ENCODE measurements around the gene MPPED2.

The MPPED2 gene

DNA sequence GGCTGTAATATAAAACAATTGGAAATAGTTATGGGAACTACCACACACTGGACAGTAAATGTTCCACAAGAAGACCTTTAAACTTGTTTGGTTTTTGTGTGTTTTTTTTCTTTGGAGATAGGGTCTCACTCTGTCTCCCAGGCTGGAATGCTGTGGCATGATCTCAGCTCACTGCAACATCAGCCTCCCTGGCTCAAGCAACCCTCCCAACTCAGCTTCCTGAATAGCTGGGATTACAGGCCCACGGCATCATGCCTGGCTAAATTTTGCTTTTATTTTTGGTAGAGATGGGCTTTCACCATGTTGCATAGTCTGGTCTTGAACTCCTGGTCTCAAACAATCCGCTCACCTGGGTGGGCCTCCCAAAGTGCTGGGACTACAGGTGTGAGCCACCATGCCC is 121.0 kb downstream of the MPPED2 start:
- intact Hi-C loops (cut with DNase I): no loop called here
- DNase-seq: no peak

DNA sequence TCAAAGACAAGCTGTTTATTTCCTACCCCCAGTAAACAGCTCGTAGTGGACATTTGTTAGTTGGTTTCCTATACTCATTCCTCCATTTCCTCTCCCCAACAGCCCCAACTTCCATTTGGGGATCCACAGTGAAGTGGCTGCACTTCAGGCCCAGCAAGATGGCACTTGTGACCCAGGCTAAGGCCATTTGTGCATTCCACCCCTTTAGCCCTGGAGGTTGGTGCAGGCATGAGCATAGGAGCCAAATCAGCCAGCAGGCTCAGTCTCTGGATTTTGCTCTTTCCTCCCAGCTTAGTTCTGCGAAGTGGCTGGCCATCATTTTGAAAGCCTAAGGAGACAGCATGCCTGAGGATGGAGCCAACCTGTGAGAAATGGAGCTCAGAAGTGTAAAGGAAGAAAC is 122.9 kb downstream of the MPPED2 start:
- DNase-seq: no peak
- intact Hi-C loops (cut with DNase I): no loop called here

DNA sequence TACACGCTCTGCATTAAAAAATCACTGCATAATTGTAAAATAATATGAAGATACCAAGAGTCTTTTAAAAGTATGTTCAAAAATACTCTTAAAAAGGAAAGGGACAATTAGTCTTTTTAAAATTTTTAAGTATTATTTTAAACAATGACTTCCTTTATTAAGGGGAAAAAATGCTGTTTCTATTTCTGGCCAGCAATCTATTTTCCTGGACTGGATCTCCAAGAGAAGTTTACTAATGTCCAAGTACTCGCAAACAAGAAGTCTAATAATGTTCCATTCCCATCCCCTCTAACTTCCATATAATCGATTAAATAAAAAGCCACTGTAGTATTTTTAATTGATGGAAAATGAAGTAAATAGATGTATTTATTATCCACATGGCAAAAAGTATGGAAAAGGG is 123.7 kb downstream of the MPPED2 start:
- intact Hi-C loops (cut with DNase I): no loop called here
- no peak for DNase-seq

DNA sequence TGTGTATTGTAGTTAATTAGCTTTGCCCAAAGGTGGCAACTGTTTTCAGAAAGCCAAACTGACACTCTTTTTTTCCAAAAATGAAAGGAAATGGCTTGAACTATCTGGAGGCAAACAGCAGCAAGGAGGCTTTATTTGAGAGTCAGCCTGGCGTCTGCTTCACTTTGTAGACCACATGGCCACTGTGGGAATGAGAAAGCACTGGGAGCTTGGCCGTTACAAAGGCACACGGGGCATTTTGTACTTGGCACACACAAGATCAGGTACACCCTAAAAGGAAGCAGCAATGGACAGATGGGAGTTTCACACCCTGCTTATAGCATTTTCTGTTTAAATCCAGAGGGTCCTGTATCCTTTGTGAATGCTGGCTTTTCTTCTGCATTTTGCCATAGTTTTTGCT is 126.3 kb downstream of the MPPED2 start:
- intact Hi-C loops (cut with DNase I): no loop called here
- DNase-seq: peak in 2 of 42 donors; percentile 8 to 14

DNA sequence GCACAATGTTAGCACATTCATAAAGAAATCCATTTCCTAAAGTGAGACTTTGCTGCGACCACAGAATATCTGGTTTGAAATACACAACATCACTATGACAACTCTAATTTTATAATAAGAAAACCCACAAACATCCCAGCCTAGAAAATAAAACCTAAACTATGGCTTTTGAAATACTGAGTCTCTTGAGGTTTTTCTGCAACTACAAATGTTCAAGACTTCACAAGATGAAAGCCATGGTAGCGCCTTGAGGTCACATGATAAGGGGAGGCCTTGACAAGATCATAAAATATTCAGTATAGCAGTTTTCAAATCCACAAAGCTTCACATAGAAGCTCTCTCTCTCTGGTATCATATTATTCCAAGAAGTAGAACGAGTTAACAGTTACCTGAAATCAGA is 126.8 kb downstream of the MPPED2 start:
- intact Hi-C loops (cut with DNase I): no loop called here
- no peak for DNase-seq

DNA sequence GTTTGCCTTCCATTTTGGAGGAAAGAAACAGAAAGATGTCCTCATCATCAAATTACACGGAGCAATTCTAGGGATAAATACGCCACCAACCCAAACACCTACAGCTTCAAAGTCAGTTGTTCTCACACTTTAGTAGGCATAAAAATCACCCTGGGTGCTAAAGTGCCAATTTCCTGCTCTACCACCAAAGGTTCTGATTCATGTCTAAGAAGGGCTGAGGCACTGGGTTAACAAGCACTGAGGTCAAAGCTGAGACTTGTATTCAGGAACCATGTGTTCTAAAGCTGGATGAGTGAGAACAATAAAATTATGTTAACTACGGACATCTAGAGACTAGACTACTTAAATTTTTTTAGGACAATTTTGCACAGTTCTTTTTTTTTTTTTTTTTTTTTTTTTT is 127.6 kb downstream of the MPPED2 start:
- DNase-seq: no peak
- intact Hi-C loops (cut with DNase I): no loop called here

DNA sequence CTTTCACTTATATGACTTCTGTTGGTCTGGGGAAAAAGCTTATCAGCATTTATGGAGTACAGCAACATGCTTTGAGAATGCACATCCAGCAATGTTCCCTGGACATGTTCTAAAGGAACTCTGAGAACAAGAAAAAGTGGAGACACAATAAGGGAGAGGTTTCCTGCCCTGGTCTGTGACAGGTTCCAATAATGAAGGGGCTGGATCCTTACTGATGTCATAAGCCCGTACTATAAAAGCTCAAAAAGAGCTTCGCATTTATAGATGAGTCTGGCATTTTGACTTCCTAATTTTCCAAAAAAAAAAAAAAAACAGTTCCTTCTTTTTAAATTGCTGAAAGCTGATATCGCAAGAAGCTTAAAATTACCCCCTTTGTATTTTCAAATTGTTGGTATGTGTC is 129.1 kb downstream of the MPPED2 start:
- intact Hi-C loops (cut with DNase I): no loop called here
- DNase-seq: no peak

DNA sequence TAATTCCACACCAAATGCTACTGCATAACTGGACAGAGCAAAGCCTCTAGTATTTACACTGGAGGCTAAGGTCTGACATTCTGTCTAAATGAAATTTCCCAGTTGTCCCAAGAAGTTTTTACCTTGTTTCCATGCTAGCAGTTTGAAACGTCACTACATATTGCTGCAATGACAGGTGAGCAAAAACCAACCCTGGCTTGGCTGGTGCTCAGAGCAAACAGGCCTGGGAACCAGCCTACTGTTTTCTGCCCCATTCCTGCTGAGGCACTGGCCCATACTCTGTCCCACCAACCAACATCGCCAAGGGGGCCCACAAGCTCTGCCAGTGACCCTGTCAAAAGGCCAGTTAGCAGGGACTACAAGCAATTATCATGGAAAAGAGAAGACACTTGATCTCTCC is 131.1 kb downstream of the MPPED2 start:
- DNase-seq: no peak
- intact Hi-C loops (cut with DNase I): no loop called here

DNA sequence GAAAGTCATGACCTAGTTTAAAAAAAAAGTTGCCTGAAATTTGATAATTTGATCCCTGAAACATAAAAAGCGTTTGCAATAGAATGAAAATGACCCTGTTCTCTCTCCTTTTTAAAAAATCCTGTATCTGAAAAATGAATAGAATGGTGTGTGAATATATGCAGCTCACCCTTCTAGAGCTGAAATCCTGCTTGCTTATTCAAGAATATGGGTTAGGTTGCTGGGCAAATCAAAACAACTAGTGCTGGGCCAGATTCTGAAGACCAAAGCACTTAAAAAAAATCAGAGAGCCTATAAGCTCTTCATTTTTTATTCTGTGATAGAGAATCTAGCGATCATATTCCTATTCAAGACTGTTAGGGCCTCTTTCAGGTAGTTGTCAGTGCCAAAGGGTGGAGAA is 131.6 kb downstream of the MPPED2 start:
- intact Hi-C loops (cut with DNase I): no loop called here
- DNase-seq: no peak

DNA sequence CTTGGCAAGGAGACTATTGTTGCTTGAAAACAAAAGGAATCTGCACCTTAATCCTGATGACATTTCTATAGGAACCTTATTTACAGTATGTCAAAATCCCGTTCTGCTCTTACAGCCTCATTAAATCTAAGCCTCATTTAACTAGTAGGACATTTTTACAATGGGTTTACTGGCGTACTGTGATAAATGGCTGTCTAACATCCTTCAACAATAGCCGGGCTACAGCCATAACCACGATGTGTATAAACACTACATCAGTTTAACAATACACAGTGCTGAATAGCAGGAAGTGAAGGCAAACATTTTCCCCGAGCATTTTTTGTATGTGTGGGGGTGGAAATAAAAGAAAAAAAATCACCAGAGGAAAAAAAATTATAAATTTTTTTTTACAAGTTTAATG is 132.0 kb downstream of the MPPED2 start:
- no peak for DNase-seq
- intact Hi-C loops (cut with DNase I): no loop called here

DNA sequence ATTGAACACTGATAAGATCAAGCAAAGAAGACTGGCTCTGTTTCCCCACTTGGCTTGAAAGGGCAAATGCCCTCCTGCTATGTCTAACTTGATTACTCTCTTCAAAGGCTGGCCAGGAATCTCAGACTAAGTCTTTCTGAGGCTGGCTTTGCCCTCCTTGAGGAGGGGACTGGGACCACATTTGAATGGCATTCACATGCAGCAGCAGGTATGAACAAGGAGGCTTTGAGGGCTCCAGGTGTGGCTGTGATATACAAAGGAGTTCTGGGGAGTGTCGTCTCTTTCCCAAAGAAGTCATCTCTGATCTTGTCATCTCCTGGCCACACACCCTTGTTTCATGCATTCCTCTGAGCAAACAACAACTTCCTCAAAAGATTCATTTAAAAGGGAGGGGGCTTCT is 132.4 kb downstream of the MPPED2 start:
- DNase-seq: no peak
- intact Hi-C loops (cut with DNase I): no loop called here

DNA sequence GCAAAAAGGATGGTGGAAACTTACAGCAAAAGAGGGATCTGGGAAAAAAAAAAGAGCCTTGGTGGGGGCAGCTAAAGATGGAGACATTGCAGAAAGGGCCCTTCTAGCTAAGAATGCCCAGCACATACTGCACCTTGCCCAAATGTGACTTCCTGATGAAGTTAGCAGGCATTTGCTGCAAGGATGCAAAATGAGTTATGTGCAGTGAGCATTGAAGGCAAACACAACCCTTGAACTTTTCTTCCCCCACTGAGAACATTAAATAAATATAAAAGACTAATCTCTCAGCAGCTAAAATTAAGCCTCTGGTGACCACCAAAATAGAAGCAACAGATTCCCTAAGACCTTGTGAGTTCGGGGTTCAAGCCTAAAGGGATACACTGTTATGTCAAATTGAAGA is 133.3 kb downstream of the MPPED2 start:
- intact Hi-C loops (cut with DNase I): no loop called here
- no peak for DNase-seq

DNA sequence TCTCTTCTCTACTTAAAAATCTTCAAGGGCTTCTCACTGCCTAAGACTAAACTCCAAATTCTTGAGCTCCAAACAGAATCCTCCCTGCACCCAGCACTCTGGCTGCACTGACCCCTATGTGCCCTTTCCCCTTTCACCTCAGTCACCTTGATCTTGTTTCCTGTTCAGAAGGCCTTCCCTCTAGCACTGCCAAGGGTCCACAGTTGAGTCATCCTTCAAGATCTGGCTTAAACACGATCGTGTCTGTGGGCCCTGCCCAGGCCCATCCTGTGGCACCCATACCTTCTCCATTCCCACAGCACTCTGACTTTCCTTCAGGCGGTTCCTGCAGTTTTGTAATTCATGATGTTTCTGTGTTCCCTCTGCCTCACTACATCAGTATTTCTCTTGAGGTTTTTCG is 134.0 kb downstream of the MPPED2 start:
- intact Hi-C loops (cut with DNase I): no loop called here
- DNase-seq: no peak

DNA sequence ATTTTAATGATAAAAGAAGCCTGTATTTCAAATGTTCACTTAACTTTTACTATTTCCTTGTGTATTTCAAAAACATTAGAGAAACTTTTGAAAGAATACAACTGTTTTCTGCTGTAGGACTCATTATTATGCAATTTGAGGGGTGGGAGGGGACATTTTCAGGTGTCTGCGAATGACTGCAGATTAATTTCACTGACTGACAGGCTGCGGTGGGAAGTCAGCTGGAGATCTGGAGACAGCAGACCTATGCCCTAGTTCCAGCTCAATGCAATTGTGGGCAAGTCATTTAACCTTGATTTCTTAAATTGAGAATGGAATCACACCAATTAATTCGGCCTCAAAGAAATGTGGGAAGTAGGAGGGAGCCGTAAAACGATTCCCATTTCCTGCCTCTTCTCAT is 134.5 kb downstream of the MPPED2 start:
- intact Hi-C loops (cut with DNase I): no loop called here
- DNase-seq: no peak

DNA sequence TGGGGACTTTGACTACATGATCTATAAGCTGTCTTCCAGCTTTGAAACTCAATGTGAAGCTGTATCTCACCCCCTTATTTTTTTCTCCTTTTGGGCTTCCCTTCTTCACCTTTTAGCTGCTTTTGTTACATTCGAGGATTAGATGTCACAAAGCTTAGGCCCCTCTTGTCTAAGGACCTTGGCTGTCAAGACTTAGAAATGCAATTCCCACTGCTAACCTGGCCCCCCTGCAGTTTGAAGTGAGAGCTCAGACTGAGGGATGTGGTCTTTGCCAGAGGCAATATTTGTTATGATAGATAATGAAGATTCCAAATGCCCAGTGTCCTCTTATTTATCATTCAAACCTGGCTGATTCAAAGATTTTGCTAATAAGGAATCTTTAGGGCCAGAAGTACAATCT is 135.0 kb downstream of the MPPED2 start:
- no peak for DNase-seq
- intact Hi-C loops (cut with DNase I): no loop called here

DNA sequence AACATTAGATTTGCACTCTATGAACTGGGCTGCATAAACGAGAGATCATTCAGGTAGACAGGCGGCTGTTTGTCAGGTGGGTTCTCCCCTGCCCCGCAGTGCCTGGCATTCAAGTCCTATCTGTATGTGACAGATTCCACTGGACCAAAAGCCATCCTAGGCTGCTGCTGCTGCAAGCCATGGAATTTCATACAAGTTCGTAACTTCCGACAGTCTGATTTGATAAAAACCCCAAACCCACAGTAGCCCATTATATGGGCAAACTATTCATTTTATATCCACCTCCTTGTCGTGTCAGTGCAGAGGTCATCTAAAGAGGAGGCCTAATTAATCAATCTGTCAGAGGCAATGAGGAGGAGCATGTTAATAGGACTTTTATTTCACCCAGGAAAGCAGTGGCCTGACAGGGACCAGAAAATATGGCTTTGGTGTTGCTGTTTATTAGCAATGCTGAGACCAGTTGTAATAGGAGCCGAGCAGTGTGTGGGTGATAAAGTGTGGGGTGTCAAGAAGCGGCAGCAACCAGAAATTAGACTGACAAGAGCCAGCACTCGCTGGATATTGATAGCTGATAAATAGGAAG is 139.0 kb downstream of the MPPED2 start:
- no peak for DNase-seq
- intact Hi-C loops (cut with DNase I): no loop called here

DNA sequence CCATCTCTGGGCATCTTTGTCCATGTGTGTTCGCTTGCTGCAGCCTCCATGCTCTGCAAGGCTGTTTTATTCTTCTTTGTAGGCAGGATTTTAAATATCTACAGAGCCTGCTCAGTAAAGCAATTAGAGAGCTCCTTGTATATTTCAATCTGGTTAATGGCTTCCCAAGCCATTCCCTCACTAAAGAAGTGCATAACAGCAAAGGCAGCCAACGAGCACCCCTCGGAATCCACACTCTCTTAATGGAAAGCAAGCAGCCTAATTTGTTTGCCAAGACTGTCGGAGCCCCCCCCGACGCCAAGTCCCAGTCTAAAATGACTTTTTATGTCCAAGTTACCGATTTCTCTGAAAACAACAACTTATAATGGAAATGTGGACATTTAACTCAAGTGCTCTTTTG is 139.6 kb downstream of the MPPED2 start:
- no peak for DNase-seq
- intact Hi-C loops (cut with DNase I): no loop called here

DNA sequence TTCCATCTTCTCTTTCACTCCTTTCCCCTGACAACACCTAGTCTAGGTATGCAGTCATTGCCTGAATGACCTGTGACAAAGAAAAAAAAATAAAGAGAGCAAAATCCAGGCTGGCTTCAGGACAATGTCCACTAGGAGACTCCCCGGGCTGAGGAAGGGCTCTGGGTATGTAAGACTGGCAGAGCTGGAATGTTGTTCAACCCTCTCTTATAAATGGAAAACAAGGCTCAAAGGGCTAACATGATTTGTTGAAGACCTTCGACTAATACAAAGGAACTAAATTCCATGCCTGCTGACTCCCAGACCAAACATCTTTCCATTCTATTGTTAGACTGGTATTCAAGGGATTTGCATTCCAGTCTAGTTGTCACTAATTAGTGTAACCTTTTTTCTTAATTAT is 141.1 kb downstream of the MPPED2 start:
- intact Hi-C loops (cut with DNase I): no loop called here
- no peak for DNase-seq

DNA sequence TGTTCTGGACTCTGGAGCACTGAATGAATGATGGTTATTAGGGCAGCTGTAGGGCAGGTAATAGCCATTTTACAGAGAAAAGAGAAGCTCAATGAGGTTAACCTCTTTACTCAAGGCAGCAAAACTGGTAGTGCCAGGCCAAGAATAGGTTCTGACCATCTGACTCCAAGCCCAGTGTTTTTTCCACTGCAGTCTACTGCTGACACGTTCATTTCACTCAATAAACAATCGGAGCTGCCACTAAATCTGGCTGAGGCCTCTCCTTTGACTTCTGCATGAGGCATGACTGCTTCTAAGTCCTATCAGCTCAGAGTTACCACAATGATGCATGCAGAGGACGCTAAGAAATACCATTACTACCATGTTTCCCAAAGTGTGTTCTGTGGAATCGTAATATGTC is 145.6 kb downstream of the MPPED2 start:
- intact Hi-C loops (cut with DNase I): no loop called here
- no peak for DNase-seq

DNA sequence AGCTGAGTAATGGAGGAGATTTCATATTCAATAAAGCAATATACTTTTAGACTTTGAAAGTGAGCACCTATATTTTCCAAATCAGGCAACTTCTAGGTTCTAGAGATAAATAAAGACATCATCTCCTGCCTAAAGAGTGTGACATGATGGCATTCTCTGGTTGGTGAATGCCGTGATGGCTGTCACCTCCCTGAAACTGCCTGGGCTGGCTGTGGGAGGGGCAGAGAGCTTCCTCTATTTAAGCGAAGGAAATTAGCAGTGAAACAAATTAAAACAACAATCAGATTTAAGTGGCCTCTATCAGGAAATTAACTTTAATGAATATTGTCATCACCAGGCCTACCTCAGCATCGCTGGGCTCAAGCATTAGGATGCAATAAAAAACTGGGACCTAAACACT is 149.4 kb downstream of the MPPED2 start:
- DNase-seq: no peak
- intact Hi-C loops (cut with DNase I): no loop called here

DNA sequence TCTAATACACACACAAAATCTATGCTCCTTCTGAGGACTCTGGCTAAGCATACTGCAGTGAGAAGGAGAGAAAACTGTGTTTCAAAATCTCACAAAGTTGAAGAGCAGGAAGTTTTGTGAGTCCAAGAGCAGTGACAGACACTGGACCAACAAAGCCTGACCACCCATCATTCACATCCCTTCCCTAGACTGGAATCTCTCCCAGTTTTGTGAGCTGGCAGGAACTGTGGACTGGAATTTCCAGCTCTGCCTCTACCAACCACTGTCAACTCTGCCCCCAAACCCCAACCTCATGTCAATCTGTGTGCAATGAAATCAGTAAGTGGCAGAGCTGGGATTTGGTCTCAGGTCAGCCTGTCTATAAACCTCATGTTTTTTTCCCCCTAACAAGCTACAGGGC is 150.7 kb downstream of the MPPED2 start:
- intact Hi-C loops (cut with DNase I): no loop called here

DNA sequence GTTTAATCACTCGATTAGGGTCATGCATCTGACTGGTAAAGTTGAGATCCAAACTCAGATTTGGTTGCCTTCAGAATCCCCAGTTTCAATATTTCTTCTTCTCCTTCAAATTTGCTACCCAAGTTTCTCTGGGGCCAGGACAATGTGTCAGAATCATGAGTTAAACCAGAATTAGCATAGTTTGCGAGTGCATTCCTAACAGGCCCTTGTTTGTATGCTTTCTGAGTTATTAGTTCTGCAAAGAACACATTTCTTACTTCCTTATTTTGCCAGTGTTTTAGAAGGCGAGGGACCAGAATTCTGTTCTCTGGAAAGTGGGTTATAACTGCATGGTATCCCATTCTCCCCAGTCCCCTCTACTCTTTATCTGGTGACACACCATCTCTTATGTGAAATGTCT is 151.3 kb downstream of the MPPED2 start:
- intact Hi-C loops (cut with DNase I): no loop called here

More for the DNA sequence above, 150.7 kb downstream of the MPPED2 start:
- no peak for DNase-seq

More for the DNA sequence above, 151.3 kb downstream of the MPPED2 start:
- DNase-seq: no peak

All from head of caudate nucleus (tissue), 42 donors.